Transverse colon (tissue), 4 donors: Measurements from ENCODE around the gene TMEM236. TPM values are rescaled to one million over a fixed set of nuclear protein-coding genes. Genes with fewer than 3 reads are reported as not detected.

Source experiments
- DNase-seq: peaks from one replicate; pipeline ENCODE4 v3.0.0-alpha.2; 2019
- H3K27ac ChIP-seq, 4 donors: fragments of 200-600 bp; sonication (generic); 2 replicates each; pipeline ENCODE4 v1.5.1; 2016 to 2018; ENCODE audit warnings: inconsistent platforms in 4 of 4
- H3K27me3 ChIP-seq: fragments of 200-600 bp; sonication (generic); 2 replicates; pipeline ENCODE4 v1.5.1; 2017; ENCODE audit warnings: inconsistent platforms
- H3K36me3 ChIP-seq, 4 donors: fragments of 200-600 bp; sonication (generic); 2 replicates each; pipeline ENCODE4 v1.5.1; 2017 to 2019; ENCODE audit warnings: inconsistent platforms in 4 of 4
- H3K4me1 ChIP-seq, 4 donors: fragments of 200-600 bp; sonication (generic); 2 replicates each; pipeline ENCODE4 v1.5.1; 2017 to 2020; ENCODE audit warnings: inconsistent platforms in 4 of 4
- H3K4me3 ChIP-seq, 4 donors: fragments of 200-600 bp; sonication (generic); 1 replicate in 1 of 4; 2 replicates in 3 of 4; pipeline versions ENCODE4 v1.5.1 to v1.6.1; 2017 to 2019; ENCODE audit warnings: inconsistent platforms in 4 of 4
- H3K9me3 ChIP-seq, 2 donors: fragments of 200-600 bp; sonication (generic); 2 replicates each; pipeline ENCODE4 v1.5.1; 2017 to 2019; ENCODE audit warnings: inconsistent platforms in 2 of 2
- EP300 ChIP-seq: sonication (generic); formaldehyde crosslinking; IDR thresholded peaks from one replicate; pipeline ENCODE4 v1.6.1; 2017; ENCODE audit warnings: antibody characterized with exemption, low read depth
- POLR2A ChIP-seq: fragments of 450-650 bp; IDR thresholded peaks from one replicate; pipeline ENCODE4 v1.6.1; 2016; ENCODE audit warnings: antibody characterized with exemption, mild to moderate bottlenecking, moderate library complexity
- POLR2AphosphoS5 ChIP-seq, 3 donors: sonication (generic); formaldehyde crosslinking; IDR thresholded peaks; one replicate each; pipeline ENCODE4 v1.6.1; 2016; ENCODE audit warnings: antibody characterized with exemption in 3 of 3
- WGBS, 2 donors: methylation state at CpG; one replicate each; pipeline ENCODE4 v1.1.5; 2018; ENCODE audit warnings: low coverage in 1 of 2; 5-methylcytosine and 5-hydroxymethylcytosine counted together
- in situ Hi-C, 4 donors: fragments of 200-750 bp; cut with MboI; loops; one replicate each; pipeline versions ENCODE4 v1.15.0 to v1.15.1; 2017; ENCODE audit warnings: low sequenced_read_pairs in 3 of 4, low pct_ligation_motif_present in 1 of 4, low pct_unique_long_range_greater_than_20kb in 1 of 4
- intact Hi-C: fragments of 100-400 bp; cut with DNase I; formaldehyde crosslinking; loops from one replicate; pipeline ENCODE4 v1.15.1; 2023; ENCODE audit warnings: low total_unique reads
- total RNA-seq, 4 donors: library from RNA; depleted of rRNA; stranded (reverse); fragments of >200 nt; gene quantifications; one replicate each; pipeline ENCODE4 v1.1.0, GENCODE V29; 2016
- TF ChIP-seq, protein P1 (sequence below), 5 experiments: fragments of 200-600 bp in 3 of 5; fragments of 450-650 bp in 2 of 5; sonication (generic) in 3 of 5; IDR thresholded peaks; 1 replicate in 2 of 5; 2 replicates in 3 of 5; pipeline ENCODE4 v1.5.1; 2016 to 2017; ENCODE audit warnings: antibody characterized with exemption in 5 of 5, inconsistent platforms in 3 of 5, mild to moderate bottlenecking in 2 of 5, moderate library complexity in 1 of 5

The TMEM236 gene
- total RNA-seq, 4 donors from 2014 or later: 16.9 to 79.6 (median 42.9) TPM

- WGBS, 2 donors: 89 to 92% methylated on average over 5 of the region's 5 CpGs
- Histone ChIP-seq H3K9me3 (no peaks in the 10 kb centered on the region), H3K4me1 (no peaks in the 10 kb centered on the region), H3K27ac (no peak overlapping the region), H3K27me3 (no peaks in the 10 kb centered on the region), H3K4me3 (no peak overlapping the region), H3K36me3 (no peaks in the 10 kb centered on the region)
- TF ChIP-seq, protein P1, sequence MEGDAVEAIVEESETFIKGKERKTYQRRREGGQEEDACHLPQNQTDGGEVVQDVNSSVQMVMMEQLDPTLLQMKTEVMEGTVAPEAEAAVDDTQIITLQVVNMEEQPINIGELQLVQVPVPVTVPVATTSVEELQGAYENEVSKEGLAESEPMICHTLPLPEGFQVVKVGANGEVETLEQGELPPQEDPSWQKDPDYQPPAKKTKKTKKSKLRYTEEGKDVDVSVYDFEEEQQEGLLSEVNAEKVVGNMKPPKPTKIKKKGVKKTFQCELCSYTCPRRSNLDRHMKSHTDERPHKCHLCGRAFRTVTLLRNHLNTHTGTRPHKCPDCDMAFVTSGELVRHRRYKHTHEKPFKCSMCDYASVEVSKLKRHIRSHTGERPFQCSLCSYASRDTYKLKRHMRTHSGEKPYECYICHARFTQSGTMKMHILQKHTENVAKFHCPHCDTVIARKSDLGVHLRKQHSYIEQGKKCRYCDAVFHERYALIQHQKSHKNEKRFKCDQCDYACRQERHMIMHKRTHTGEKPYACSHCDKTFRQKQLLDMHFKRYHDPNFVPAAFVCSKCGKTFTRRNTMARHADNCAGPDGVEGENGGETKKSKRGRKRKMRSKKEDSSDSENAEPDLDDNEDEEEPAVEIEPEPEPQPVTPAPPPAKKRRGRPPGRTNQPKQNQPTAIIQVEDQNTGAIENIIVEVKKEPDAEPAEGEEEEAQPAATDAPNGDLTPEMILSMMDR (IDR thresholded peaks at IDR 0.05): no peak
- TF ChIP-seq EP300 (no peak), POLR2AphosphoS5 (IDR thresholded peaks at IDR 0.05) (no peak), POLR2A (no peak)
- in situ Hi-C loops (no loop called here), intact Hi-C loops (no loop called here)
- no peak for DNase-seq
Measured at GRCh38 chr10:17768496-17768895, 16.5 kb downstream of the TMEM236 start.

GRCh38 chr10:17768957-17769356 lies 17.0 kb downstream of the TMEM236 start:
- intact Hi-C loops: no loop called here
- no peaks in the 10 kb centered on the region for H3K9me3 ChIP-seq
- WGBS, 2 donors: 70 to 80% methylated on average over 5 of the region's 5 CpGs
- H3K36me3 ChIP-seq: no peaks in the 10 kb centered on the region
- no peaks in the 10 kb centered on the region for H3K27me3 ChIP-seq
- DNase-seq: no peak
- TF ChIP-seq EP300 (no peak), POLR2AphosphoS5 (IDR thresholded peaks at IDR 0.05) (no peak), POLR2A (no peak)
- TF ChIP-seq, protein P1 (IDR thresholded peaks at IDR 0.05): no peak
- no peak overlapping the region for H3K27ac ChIP-seq
- in situ Hi-C loops: no loop called here
- H3K4me1 ChIP-seq: no peaks in the 10 kb centered on the region
- no peak overlapping the region for H3K4me3 ChIP-seq

- Histone ChIP-seq H3K27ac (no peak overlapping the region), H3K4me1 (no peaks in the 10 kb centered on the region), H3K4me3 (no peak overlapping the region), H3K36me3 (no peaks in the 10 kb centered on the region), H3K9me3 (no peaks in the 10 kb centered on the region), H3K27me3 (no peaks in the 10 kb centered on the region)
- in situ Hi-C loops (no loop called here), intact Hi-C loops (no loop called here)
- TF ChIP-seq EP300 (no peak), POLR2A (no peak), POLR2AphosphoS5 (IDR thresholded peaks at IDR 0.05) (no peak)
- TF ChIP-seq, protein P1 (IDR thresholded peaks at IDR 0.05): no peak
- WGBS, 2 donors: 77 to 79% methylated on average over 4 of the region's 4 CpGs
- DNase-seq: no peak
Measured at GRCh38 chr10:17771017-17771416, 19.0 kb downstream of the TMEM236 start.

- no peaks in the 10 kb centered on the region for H3K36me3 ChIP-seq
- WGBS, 2 donors: 64 to 67% methylated on average over 1 to 4 of the region's 4 CpGs
- in situ Hi-C loops: no loop called here
- H3K9me3 ChIP-seq: no peaks in the 10 kb centered on the region
- peaks cover 0 to 11% (median 5%) of the 10 kb centered on the region in 4 donors for H3K4me1 ChIP-seq
- no peaks in the 10 kb centered on the region for H3K27me3 ChIP-seq
- intact Hi-C loops: no loop called here
- no peak for DNase-seq
- TF ChIP-seq POLR2A (no peak), POLR2AphosphoS5 (IDR thresholded peaks at IDR 0.05) (no peak), EP300 (no peak)
- TF ChIP-seq, protein P1 (IDR thresholded peaks at IDR 0.05): no peak
- no peak overlapping the region for H3K4me3 ChIP-seq
- H3K27ac ChIP-seq: no peak overlapping the region
Measured at GRCh38 chr10:17779784-17780183, 27.8 kb downstream of the TMEM236 start.
